GM10266 (cell line): Measurements from ENCODE around the gene NLGN1.

Experiments
- DNase-seq: peaks from one replicate; pipeline ENCODE4 v3.0.0; 2012; ENCODE audit errors: extremely low spot score
- TF ChIP-seq, protein P1 (sequence below): IDR thresholded peaks from 2 replicates; pipeline ENCODE4 v1.5.1; 2012; ENCODE audit warnings: mild to moderate bottlenecking, low read depth; ENCODE audit not compliant: control insufficient read depth, insufficient read depth; ENCODE audit errors: missing control alignments

The NLGN1 gene

DNA sequence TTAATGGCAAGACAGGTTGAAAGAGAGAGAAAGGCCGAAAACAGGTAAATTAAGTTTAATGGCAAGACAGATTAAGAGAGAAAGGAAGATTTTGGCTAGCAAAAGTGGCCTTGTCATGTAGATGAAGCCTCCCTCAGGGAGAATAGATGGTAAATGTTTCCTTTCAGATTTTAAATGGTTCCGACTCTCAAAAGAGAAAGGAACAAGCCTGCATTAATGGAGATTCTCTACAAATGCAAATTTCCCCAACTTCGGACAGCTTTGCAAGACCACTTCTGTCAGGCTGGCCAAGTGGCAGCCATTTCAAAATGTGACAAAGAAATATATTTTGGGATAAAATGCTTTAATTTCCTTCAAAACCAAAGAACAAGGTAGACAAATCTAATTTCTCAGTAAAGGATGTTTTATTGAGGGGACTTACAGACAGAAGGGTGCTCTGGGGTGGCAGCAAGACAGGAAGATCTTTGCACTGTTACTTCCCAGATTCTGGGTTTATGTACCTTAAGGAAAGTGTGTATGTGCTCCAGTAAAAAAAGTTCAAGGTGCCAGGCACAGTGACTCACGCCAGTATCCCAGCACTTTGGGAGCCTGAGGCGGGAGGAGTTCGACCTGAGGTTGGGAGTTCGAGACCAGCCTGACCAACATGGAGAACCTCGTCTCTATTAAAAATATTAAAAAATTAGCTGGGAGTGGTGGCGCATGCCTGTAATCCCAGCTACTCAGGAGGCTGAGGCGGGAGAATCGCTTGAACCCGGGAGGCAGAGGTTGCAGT is 835.3 kb downstream of the NLGN1 start:
- TF ChIP-seq, protein P1, sequence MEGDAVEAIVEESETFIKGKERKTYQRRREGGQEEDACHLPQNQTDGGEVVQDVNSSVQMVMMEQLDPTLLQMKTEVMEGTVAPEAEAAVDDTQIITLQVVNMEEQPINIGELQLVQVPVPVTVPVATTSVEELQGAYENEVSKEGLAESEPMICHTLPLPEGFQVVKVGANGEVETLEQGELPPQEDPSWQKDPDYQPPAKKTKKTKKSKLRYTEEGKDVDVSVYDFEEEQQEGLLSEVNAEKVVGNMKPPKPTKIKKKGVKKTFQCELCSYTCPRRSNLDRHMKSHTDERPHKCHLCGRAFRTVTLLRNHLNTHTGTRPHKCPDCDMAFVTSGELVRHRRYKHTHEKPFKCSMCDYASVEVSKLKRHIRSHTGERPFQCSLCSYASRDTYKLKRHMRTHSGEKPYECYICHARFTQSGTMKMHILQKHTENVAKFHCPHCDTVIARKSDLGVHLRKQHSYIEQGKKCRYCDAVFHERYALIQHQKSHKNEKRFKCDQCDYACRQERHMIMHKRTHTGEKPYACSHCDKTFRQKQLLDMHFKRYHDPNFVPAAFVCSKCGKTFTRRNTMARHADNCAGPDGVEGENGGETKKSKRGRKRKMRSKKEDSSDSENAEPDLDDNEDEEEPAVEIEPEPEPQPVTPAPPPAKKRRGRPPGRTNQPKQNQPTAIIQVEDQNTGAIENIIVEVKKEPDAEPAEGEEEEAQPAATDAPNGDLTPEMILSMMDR = no peak
- no peak for DNase-seq

DNA sequence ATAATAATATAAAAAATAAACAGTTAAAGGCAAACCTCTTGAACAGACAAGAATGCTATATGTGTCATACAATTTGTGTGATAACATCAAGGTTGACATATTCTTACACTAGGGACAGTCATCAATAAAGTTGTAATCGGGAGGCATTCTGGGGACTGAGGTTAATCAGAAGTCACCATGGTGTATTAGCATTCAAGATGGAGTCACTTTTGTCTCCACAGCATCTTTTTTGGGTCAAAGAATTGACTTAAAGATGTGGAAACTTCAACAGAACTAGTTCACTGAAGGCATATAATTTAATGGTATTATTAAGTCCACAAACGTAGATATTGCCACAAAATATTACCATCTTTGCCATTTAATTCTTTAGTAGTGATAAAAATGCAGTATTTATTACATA is 836.0 kb downstream of the NLGN1 start:
- no peak for DNase-seq
- TF ChIP-seq, protein P1 = no peak

DNA sequence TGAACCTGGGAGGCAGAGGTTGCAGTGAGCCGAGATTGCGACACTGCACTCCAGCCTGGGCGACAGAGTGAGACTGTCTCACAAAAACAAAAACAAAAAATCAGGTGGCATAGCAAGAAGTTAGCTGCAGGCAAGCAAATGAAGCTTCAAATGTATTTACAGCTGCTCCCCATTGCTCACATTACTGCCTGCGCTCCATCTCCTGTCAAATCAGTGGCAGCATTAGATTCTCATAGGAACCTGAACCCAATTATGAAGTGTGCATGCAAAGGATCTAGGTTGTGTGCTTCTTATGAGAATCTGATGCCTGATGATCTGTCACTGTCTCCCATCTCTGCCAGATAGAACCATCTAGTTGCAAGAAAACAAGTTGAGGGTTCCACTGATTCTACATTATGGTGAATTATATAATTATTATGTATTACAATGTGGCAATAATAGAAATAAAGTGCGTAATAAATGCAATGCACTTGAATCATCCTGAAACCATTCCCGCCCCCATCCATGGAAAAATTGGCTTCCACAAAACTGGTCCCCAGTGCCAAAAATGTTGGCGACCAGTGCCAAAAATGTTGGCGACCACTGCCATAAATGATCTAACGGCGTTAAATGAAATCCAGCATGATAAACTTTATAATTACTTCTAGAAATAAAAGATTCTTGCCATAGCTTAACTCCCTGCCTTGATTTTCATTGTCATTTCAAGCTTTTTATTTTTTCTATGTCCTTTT is 844.9 kb downstream of the NLGN1 start:
- TF ChIP-seq, protein P1 = no peak
- no peak for DNase-seq

DNA sequence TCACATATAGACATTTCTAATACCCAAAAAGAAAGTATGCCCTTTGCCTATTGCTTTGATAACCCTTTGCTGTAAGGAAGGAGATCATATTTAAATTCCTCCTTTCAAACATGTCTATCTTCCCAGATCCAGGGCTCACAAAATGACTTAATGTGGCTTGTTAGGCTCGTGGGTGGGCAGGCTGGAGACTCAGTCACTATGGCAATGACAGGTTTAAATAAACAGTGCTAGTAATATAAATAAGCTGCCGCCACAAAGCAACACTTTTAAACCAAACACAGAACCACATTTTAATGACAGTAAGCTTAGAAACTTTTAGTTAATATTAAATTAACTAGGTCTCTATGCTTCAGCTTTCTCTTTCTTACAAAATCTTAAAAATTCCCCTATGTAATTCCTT is 845.6 kb downstream of the NLGN1 start:
- TF ChIP-seq, protein P1 = no peak

DNA sequence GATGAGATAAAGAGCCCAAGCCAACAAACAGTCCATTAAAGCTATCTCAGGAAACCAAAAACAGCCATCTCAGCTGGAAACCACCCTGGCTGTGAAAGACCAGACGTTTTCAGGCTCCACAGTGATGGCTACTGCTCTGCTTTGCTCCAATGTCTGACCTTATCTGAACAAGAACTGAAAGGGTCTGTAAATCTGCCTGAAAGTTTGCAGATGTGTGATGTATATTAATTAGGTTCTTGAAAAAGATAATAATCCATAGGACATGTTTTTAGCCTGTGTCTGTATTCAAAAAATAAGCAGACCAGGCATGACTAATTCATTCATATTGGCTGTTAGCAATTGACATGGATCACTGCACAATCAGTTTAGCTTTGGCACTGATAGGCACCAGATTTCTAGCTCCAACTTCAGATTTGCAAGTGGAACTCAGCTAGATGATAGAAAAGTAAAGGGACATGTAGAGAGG is 850.2 kb downstream of the NLGN1 start:
- DNase-seq = no peak
- TF ChIP-seq, protein P1 = no peak

More for the DNA sequence above, 845.6 kb downstream of the NLGN1 start:
- no peak for DNase-seq

DNA sequence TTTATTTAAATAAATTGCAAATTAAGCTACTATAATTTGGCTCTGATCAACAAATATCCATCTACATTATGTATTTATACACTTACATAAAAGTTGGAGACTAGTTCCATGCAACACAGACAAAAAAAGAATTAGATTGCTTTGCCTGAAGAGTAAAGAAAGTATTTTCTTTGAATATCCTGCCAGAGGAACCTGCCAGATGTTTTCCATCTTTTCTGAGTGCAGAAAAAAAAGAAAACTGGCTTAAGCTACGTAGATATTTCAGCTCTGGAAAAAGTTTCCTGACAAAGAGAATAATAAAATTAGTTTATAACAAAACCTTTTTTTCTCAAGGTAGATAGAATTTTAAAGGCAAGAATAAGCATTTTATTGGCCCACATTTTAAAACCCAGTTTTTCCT is 854.1 kb downstream of the NLGN1 start:
- TF ChIP-seq, protein P1 = no peak
- no peak for DNase-seq

DNA sequence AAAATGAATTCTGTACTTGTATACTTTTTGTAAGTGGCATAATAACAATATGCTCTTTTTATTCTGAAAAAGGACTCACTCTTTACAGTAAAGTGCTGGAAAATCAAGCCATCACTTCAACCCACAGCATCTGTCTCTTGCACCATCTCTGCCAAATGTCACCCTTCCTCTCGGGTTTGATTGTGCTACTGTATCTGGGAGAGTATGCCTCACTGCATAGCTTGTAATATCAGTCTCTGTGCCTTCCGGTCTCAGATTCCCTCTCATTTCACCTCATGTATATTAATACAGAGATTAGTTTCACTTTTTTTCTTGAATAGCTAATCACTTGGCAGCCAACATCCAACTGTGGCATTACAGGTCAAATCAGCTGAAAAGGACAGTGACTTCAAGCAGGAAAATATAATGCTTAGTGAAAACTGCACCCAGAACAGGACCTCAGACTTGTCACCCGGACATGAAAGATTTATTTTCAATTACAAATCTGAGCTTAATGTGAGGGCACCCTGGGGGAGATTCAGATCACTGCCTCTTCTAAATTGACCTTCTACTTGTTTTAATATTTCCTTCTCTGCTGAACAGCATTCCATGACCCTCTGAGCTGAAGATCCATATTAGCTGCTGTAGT is 855.8 kb downstream of the NLGN1 start:
- no peak for DNase-seq

More for the DNA sequence above, 855.8 kb downstream of the NLGN1 start:
- TF ChIP-seq, protein P1 = no peak
